Ovary (tissue), 3 donors: ENCODE measurements around the gene ITGB7.

ENCODE experiments used
- CTCF ChIP-seq, 3 donors: fragments of 450-650 bp in 2 of 3; fragments of 200-600 bp in 1 of 3; IDR thresholded peaks; one replicate each; pipeline versions ENCODE4 v1.5.1 to v1.8.0; 2016 to 2022; ENCODE audit warnings: antibody characterized with exemption in 3 of 3, mild to moderate bottlenecking in 1 of 3
- EP300 ChIP-seq: sonication (generic); formaldehyde crosslinking; IDR thresholded peaks from one replicate; pipeline ENCODE4 v1.6.1; 2017; ENCODE audit warnings: antibody characterized with exemption
- POLR2A ChIP-seq: fragments of 450-650 bp; IDR thresholded peaks from one replicate; pipeline ENCODE4 v1.6.1; 2017; ENCODE audit warnings: antibody characterized with exemption, mild to moderate bottlenecking, moderate library complexity
- donor health status: DM: no; HTN: no; CAD: no.

GRCh38 chr12:53254816-53255545, 47.9 kb upstream of the ITGB7 start:
- TF ChIP-seq POLR2A = no peak
- TF ChIP-seq CTCF (IDR thresholded peaks at IDR 0.05) = no peak
- no peak for TF ChIP-seq EP300
